GM12878 (cell line): ENCODE results near the gene EEFSEC. TPM values are rescaled to one million over a fixed set of nuclear protein-coding genes. Genes with fewer than 3 reads are reported as not detected.

Experiments used
- ATAC-seq: fragments of 200-7000 bp; cut with Tn5 transposase; 3 replicates; pipeline ENCODE4 v1.9.1; 2020; ENCODE audit warnings: mild to moderate bottlenecking, moderate library complexity
- BruUV-seq: library from RNA; stranded (reverse); fragments of 400-500 nt; replicated peaks from 2 replicates; lab custom pipeline; 2021; lab: Mats Ljungman, UMichigan
- CTCF ChIA-PET: fragments of 300-600 bp; sonication (Branson Sonifier 250); formaldehyde crosslinking; extraction: SDS; loops from one replicate; lab custom pipeline; 2021; ENCODE audit warnings: inconsistent platforms; lab: Yijun Ruan, JAX
- POLR2A ChIA-PET: fragments of 350-600 bp; formaldehyde crosslinking; extraction: SDS; loops from one replicate; lab custom pipeline; 2021; ENCODE audit warnings: inconsistent platforms; lab: Charles Lee
- RAD21 ChIA-PET: fragments of 300-600 bp; sonication (Branson Sonifier 250); formaldehyde crosslinking; loops from one replicate; lab custom pipeline; 2023; ENCODE audit warnings: antibody characterized with exemption; ENCODE audit not compliant: unreplicated experiment; lab: Charles Lee
- SMC1A ChIA-PET: fragments of 300-600 bp; sonication (Branson Sonifier 250); formaldehyde crosslinking; loops from one replicate; lab custom pipeline; 2023; ENCODE audit not compliant: unreplicated experiment, uncharacterized antibody; lab: Charles Lee
- DNase-seq: peaks from one replicate; pipeline ENCODE4 v3.0.0-alpha.2; 2011; ENCODE audit warnings: low read depth, low spot score
- FAIRE-seq: peaks from 3 replicates; lab custom pipeline; 2011; peaks lifted over from hg19 to GRCh38; lab: Jason Lieb, UNC
- H2AFZ ChIP-seq: 2 replicates; pipeline ENCODE4 v1.6.0; 2011; ENCODE audit warnings: low read depth, low read length, control low read depth; ENCODE audit not compliant: control insufficient read depth
- H3K27ac ChIP-seq: 2 replicates; pipeline ENCODE4 v1.5.1; 2011; ENCODE audit warnings: control low read depth; ENCODE audit not compliant: control insufficient read depth, insufficient read depth
- H3K27me3 ChIP-seq, 2 experiments: replicated peaks in 1 of 2; 2 replicates each; pipeline versions ENCODE4 v1.6.0 to v1.6.1; 2011; ENCODE audit warnings: low read length in 1 of 2; ENCODE audit not compliant: control insufficient read depth in 2 of 2, insufficient read depth in 2 of 2
- H3K36me3 ChIP-seq, 2 experiments: 2 replicates each; pipeline ENCODE4 v1.5.1; 2011; ENCODE audit warnings: low read length in 1 of 2; ENCODE audit not compliant: control insufficient read depth in 2 of 2, insufficient read depth in 2 of 2
- H3K4me1 ChIP-seq: 2 replicates; pipeline ENCODE4 v1.6.1; 2011; ENCODE audit warnings: mild to moderate bottlenecking, low read length, moderate library complexity, mixed read lengths; ENCODE audit not compliant: control insufficient read depth, insufficient read depth
- H3K4me2 ChIP-seq: 2 replicates; pipeline ENCODE4 v1.6.0; 2011; ENCODE audit warnings: control low read depth; ENCODE audit not compliant: control insufficient read depth, insufficient read depth
- H3K4me3 ChIP-seq: fragments of 200-600 bp; sonication (generic); 2 replicates; pipeline ENCODE4 v1.5.1; 2016
- H3K79me2 ChIP-seq: 2 replicates; pipeline ENCODE4 v1.6.0; 2011; ENCODE audit warnings: low read length; ENCODE audit not compliant: control insufficient read depth, insufficient read depth
- H3K9ac ChIP-seq: 2 replicates; pipeline ENCODE4 v1.8.0; 2011; ENCODE audit warnings: low read length, control low read depth, mixed read lengths; ENCODE audit not compliant: control insufficient read depth, insufficient read depth
- H3K9me3 ChIP-seq: replicated peaks from 3 replicates; pipeline ENCODE4 v1.5.1; 2011; ENCODE audit warnings: mild to moderate bottlenecking, low read length; ENCODE audit not compliant: control insufficient read depth, insufficient read depth
- H4K20me1 ChIP-seq: 2 replicates; pipeline ENCODE4 v1.6.0; 2011; ENCODE audit not compliant: control insufficient read depth, insufficient read depth
- CBFB ChIP-seq: IDR thresholded peaks from 2 replicates; pipeline ENCODE4 v1.6.1; 2016; ENCODE audit warnings: antibody characterized with exemption, low read depth
- HDAC2 ChIP-seq: fragments of 200-600 bp; sonication (generic); IDR thresholded peaks from 2 replicates; pipeline ENCODE4 v1.6.1; 2017
- HDAC6 ChIP-seq: fragments of 200-600 bp; sonication (generic); IDR thresholded peaks from one replicate; pipeline ENCODE4 v1.8.0; 2017; ENCODE audit warnings: antibody characterized with exemption; ENCODE audit not compliant: unreplicated experiment
- IRF5 ChIP-seq: fragments of 450-650 bp; IDR thresholded peaks from 2 replicates; pipeline ENCODE4 v1.6.1; 2017; ENCODE audit warnings: borderline replicate concordance
- PAX5 ChIP-seq: IDR thresholded peaks from 2 replicates; pipeline ENCODE4 v1.6.1; 2011; ENCODE audit warnings: low read depth, low read length, borderline replicate concordance
- RCOR1 ChIP-seq: conservative IDR thresholded peaks from 2 replicates; pipeline ENCODE4 v1.6.1; 2012; ENCODE audit warnings: low read depth, low read length, improper control_type of control experiment
- SMARCA5 ChIP-seq: fragments of 450-650 bp; IDR thresholded peaks from 2 replicates; pipeline ENCODE4 v1.6.1; 2017; ENCODE audit warnings: mild to moderate bottlenecking
- YBX1 ChIP-seq: fragments of 450-650 bp; IDR thresholded peaks from 2 replicates; pipeline ENCODE4 v1.6.1; 2016; ENCODE audit warnings: antibody characterized with exemption
- WGBS: methylation state at CpG from one replicate; pipeline ENCODE4 v1.1.6; 2016; ENCODE audit warnings: low lambda C conversion rate; ENCODE audit not compliant: insufficient replicate concordance, insufficient coverage; ENCODE audit errors: missing lambda C conversion rate; 5-methylcytosine and 5-hydroxymethylcytosine counted together
- in situ Hi-C: fragments of 300-500 bp; cut with MboI; formaldehyde crosslinking; loops from 9 replicates; pipeline ENCODE4 v1.14.3; 2018; ENCODE audit warnings: mixed read lengths
- intact Hi-C: fragments of 100-400 bp; cut with micrococcal nuclease; formaldehyde crosslinking; loops from one replicate; pipeline ENCODE4 v1.14.2; 2022; ENCODE audit not compliant: unreplicated experiment
- polyA plus RNA-seq, 11 experiments: library from polyadenylated mRNA; depleted of rRNA in 4 of 11; unstranded in 6 of 11; stranded (reverse) in 5 of 11; fragments of >200 nt; fragmentation: Nextera tagmentation in 4 of 11; fragmentation: Illumina TruSeq in 1 of 11; extraction: Ambion mirVana in 4 of 11; extraction: Trizol in 1 of 11; gene quantifications; 1 replicate in 1 of 11; 2 replicates in 10 of 11; pipeline versions ENCODE4 v1.2.1 to v1.2.3, GENCODE V29; 2011 to 2016; ENCODE audit warnings: inconsistent platforms in 2 of 11, missing spikeins in 2 of 11, low read depth in 1 of 11
- total RNA-seq, 4 experiments: library from RNA; depleted of rRNA in 3 of 4; stranded (reverse); fragments of >200 nt in 3 of 4; fragmentation: Illumina TruSeq in 1 of 4; extraction: Trizol in 1 of 4; gene quantifications; 2 replicates each; pipeline versions ENCODE4 v1.2.1 to v1.2.3, GENCODE V29; 2013 to 2021
- TF ChIP-seq, protein P1 (sequence below): IDR thresholded peaks from 2 replicates; pipeline ENCODE4 v1.6.1; 2011; ENCODE audit warnings: borderline replicate concordance, low read depth, mild to moderate bottlenecking, moderate library complexity, mixed read lengths, low read length; ENCODE audit not compliant: insufficient read depth; ENCODE audit errors: extremely low read length
- TF ChIP-seq, protein P2 (sequence below): fragments of 450-650 bp; IDR thresholded peaks from 2 replicates; pipeline ENCODE4 v1.6.1; 2017; ENCODE audit warnings: mild to moderate bottlenecking, moderate library complexity
- TF ChIP-seq, protein P3 (sequence below): IDR thresholded peaks from 2 replicates; pipeline ENCODE4 v1.6.1; 2011; ENCODE audit warnings: low read depth, low read length, improper control_type of control experiment, borderline replicate concordance

The EEFSEC gene
- total and polyA plus RNA-seq, 10 of the 15 experiments (the other 5 are each of a cell fraction or from before 2014, with no cell fraction given): 0.29 to 29.1 (median 16.1) TPM

GRCh38 chr3:128113817-128114794 is 39.2 kb upstream of the EEFSEC start:
- intact Hi-C loops: no loop called here
- TF ChIP-seq, protein P1, sequence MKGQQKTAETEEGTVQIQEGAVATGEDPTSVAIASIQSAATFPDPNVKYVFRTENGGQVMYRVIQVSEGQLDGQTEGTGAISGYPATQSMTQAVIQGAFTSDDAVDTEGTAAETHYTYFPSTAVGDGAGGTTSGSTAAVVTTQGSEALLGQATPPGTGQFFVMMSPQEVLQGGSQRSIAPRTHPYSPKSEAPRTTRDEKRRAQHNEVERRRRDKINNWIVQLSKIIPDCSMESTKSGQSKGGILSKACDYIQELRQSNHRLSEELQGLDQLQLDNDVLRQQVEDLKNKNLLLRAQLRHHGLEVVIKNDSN: no peak
- TF ChIP-seq HDAC2 (no peak), SMARCA5 (no peak), HDAC6 (no peak), CBFB (no peak), PAX5 (peak; percentile 24; the same call in 1 of the 2 replicates), YBX1 (no peak), IRF5 (no peak), RCOR1 (no peak)
- TF ChIP-seq, protein P2, sequence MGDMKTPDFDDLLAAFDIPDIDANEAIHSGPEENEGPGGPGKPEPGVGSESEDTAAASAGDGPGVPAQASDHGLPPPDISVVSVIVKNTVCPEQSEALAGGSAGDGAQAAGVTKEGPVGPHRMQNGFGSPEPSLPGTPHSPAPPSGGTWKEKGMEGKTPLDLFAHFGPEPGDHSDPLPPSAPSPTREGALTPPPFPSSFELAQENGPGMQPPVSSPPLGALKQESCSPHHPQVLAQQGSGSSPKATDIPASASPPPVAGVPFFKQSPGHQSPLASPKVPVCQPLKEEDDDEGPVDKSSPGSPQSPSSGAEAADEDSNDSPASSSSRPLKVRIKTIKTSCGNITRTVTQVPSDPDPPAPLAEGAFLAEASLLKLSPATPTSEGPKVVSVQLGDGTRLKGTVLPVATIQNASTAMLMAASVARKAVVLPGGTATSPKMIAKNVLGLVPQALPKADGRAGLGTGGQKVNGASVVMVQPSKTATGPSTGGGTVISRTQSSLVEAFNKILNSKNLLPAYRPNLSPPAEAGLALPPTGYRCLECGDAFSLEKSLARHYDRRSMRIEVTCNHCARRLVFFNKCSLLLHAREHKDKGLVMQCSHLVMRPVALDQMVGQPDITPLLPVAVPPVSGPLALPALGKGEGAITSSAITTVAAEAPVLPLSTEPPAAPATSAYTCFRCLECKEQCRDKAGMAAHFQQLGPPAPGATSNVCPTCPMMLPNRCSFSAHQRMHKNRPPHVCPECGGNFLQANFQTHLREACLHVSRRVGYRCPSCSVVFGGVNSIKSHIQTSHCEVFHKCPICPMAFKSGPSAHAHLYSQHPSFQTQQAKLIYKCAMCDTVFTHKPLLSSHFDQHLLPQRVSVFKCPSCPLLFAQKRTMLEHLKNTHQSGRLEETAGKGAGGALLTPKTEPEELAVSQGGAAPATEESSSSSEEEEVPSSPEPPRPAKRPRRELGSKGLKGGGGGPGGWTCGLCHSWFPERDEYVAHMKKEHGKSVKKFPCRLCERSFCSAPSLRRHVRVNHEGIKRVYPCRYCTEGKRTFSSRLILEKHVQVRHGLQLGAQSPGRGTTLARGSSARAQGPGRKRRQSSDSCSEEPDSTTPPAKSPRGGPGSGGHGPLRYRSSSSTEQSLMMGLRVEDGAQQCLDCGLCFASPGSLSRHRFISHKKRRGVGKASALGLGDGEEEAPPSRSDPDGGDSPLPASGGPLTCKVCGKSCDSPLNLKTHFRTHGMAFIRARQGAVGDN: no peak
- TF ChIP-seq, protein P3, sequence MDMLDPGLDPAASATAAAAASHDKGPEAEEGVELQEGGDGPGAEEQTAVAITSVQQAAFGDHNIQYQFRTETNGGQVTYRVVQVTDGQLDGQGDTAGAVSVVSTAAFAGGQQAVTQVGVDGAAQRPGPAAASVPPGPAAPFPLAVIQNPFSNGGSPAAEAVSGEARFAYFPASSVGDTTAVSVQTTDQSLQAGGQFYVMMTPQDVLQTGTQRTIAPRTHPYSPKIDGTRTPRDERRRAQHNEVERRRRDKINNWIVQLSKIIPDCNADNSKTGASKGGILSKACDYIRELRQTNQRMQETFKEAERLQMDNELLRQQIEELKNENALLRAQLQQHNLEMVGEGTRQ: no peak

More at GRCh38 chr3:128113817-128114794, 39.2 kb upstream of the EEFSEC start:
- SMC1A ChIA-PET: interaction anchor here (1.1 to 1.8 kb wide), 5 partner anchors 10 to 43 kb away, joined by 3 to 9 read pairs (median 8); partner anchors contain the start of gene RUVBL1
- in situ Hi-C loops: no loop called here
- Histone ChIP-seq H3K36me3 (peaks cover 2 to 12% of the 10 kb centered on the region in 2 experiments), H3K79me2 (peaks cover 22% of the 10 kb centered on the region), H4K20me1 (no peaks in the 10 kb centered on the region), H3K4me2 (peak overlapping the region; percentile 92), H3K4me3 (peak overlapping the region; percentile 54), H3K4me1 (peaks cover 17% of the 10 kb centered on the region), H3K9me3 (no peaks in the 10 kb centered on the region), H3K27ac (peak overlapping the region; percentile 73), H2AFZ (peak overlapping the region; percentile 70), H3K9ac (peak overlapping the region; percentile 47), H3K27me3 (no peaks in the 10 kb centered on the region)
- FAIRE-seq: peak; percentile 64
- POLR2A ChIA-PET: interaction anchor here (0.5 to 1.0 kb wide), 3 partner anchors 8 to 1165 kb away, joined by 3 to 5 read pairs (median 4); partner anchors contain the start of genes HMCES and RUVBL1
- CTCF ChIA-PET: interaction anchor here (0.7 to 2.4 kb wide), 4 partner anchors 19 to 143 kb away, joined by 3 to 13 read pairs (median 6); no protein-coding TSS in a partner anchor
- WGBS: 22% methylated on average over 9 of the region's 9 CpGs
- DNase-seq: peak; percentile 19
- RAD21 ChIA-PET: interaction anchor here (0.6 to 1.3 kb wide), 6 partner anchors 10 to 55 kb away, joined by 3 to 4 read pairs (median 3); partner anchors contain the start of gene RUVBL1
- no TSS peak for BruUV-seq
- ATAC-seq: peak; percentile 95
